ENCODE results near the gene CCDC47. TPM values are rescaled to one million over a fixed set of nuclear protein-coding genes. Genes with fewer than 3 reads are reported as not detected.

Gene CCDC47
- total and polyA plus RNA-seq, 4 donors, result 33.0 to 87.2 (median 62.8) TPM

GRCh38 chr17:63817736-63818385 is 44.5 kb upstream of the CCDC47 start (continued):
- TF ChIP-seq FOXA1 (IDR thresholded peaks at IDR 0.05), result no peak
- no peak for TF ChIP-seq HNF4A (conservative IDR thresholded peaks at IDR 0.05)
- TF ChIP-seq NR2F2 (IDR thresholded peaks at IDR 0.05), result no peak
- TF ChIP-seq FOXA2 (IDR thresholded peaks at IDR 0.05), result no peak

GRCh38 chr17:63816669-63817068 is 43.3 kb upstream of the CCDC47 start:
- Histone ChIP-seq H3K36me3 (ENCODE audit: control insufficient read depth in 4 of 4, insufficient read depth in 3 of 4, low read depth in 1 of 4, low read length in 3 of 4) (peaks cover 24 to 91% (median 82%) of the 10 kb centered on the region in 4 donors), H3K4me3 (ENCODE audit: low read depth in 1 of 3, low read length in 3 of 3) (no peak overlapping the region), H3K4me1 (ENCODE audit: control insufficient read depth in 4 of 4, insufficient read depth in 4 of 4, low read length in 3 of 4) (peaks cover 0 to 15% (median 13%) of the 10 kb centered on the region in 4 donors), H3K27me3 (ENCODE audit: control insufficient read depth in 4 of 4, insufficient read depth in 4 of 4, low read length in 3 of 4) (no peaks in the 10 kb centered on the region), H3K27ac (ENCODE audit: low read depth in 1 of 2, low read length in 2 of 2) (no peak overlapping the region), H3K9me3 (ENCODE audit: control insufficient read depth in 4 of 4, low read length in 3 of 4) (no peaks in the 10 kb centered on the region), H3K9ac (ENCODE audit: low read depth in 1 of 2, low read length in 2 of 2) (no peak overlapping the region)
- TF ChIP-seq FOXA2 (IDR thresholded peaks at IDR 0.05) (no peak), SP1 (IDR thresholded peaks at IDR 0.05) (no peak), EGR1 (IDR thresholded peaks at IDR 0.05; ENCODE audit: low read depth in 2 of 2) (no peak), ZBTB33 (IDR thresholded peaks at IDR 0.05) (no peak), GABPA (IDR thresholded peaks at IDR 0.05 in 1 of 2, conservative IDR thresholded peaks at IDR 0.05 in 1 of 2) (no peak), TAF1 (conservative IDR thresholded peaks at IDR 0.05) (no peak), HNF4G (IDR thresholded peaks at IDR 0.05) (no peak), HNF4A (conservative IDR thresholded peaks at IDR 0.05) (no peak), RXRA (IDR thresholded peaks at IDR 0.05) (no peak), CTCF (IDR thresholded peaks at IDR 0.05; ENCODE audit: low read depth, low read length, missing input control) (no peak), NR2F2 (IDR thresholded peaks at IDR 0.05) (no peak), RAD21 (IDR thresholded peaks at IDR 0.05) (no peak), FOXA1 (IDR thresholded peaks at IDR 0.05) (no peak)
- TF ChIP-seq, protein P1, sequence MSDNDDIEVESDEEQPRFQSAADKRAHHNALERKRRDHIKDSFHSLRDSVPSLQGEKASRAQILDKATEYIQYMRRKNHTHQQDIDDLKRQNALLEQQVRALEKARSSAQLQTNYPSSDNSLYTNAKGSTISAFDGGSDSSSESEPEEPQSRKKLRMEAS (IDR thresholded peaks at IDR 0.05), result no peak
- DNase-seq (ENCODE audit: low spot score), result no peak
- 91% methylated on average over 4 of the region's 4 CpGs for WGBS

GRCh38 chr17:63816123-63816522 is 42.7 kb upstream of the CCDC47 start:
- H3K36me3 ChIP-seq (ENCODE audit: control insufficient read depth in 4 of 4, insufficient read depth in 3 of 4, low read depth in 1 of 4, low read length in 3 of 4), result peaks cover 24 to 91% (median 82%) of the 10 kb centered on the region in 4 donors
- WGBS, result 91% methylated on average over 2 of the region's 2 CpGs
- no peak for DNase-seq (ENCODE audit: low spot score)
- no peaks in the 10 kb centered on the region for H3K9me3 ChIP-seq (ENCODE audit: control insufficient read depth in 4 of 4, low read length in 3 of 4)
- H3K4me3 ChIP-seq (ENCODE audit: low read depth in 1 of 3, low read length in 3 of 3), result no peak overlapping the region
- no peak overlapping the region for H3K9ac ChIP-seq (ENCODE audit: low read depth in 1 of 2, low read length in 2 of 2)
- peaks cover 0 to 15% (median 13%) of the 10 kb centered on the region in 4 donors for H3K4me1 ChIP-seq (ENCODE audit: control insufficient read depth in 4 of 4, insufficient read depth in 4 of 4, low read length in 3 of 4)
- H3K27me3 ChIP-seq (ENCODE audit: control insufficient read depth in 4 of 4, insufficient read depth in 4 of 4, low read length in 3 of 4), result no peaks in the 10 kb centered on the region
- no peak overlapping the region for H3K27ac ChIP-seq (ENCODE audit: low read depth in 1 of 2, low read length in 2 of 2)
- TF ChIP-seq HNF4A (conservative IDR thresholded peaks at IDR 0.05) (no peak), RXRA (IDR thresholded peaks at IDR 0.05) (no peak), JUND (IDR thresholded peaks at IDR 0.05) (no peak), ZBTB33 (IDR thresholded peaks at IDR 0.05) (no peak), FOXA2 (IDR thresholded peaks at IDR 0.05) (no peak), YY1 (IDR thresholded peaks at IDR 0.05) (no peak), NR2F2 (IDR thresholded peaks at IDR 0.05) (no peak), EGR1 (IDR thresholded peaks at IDR 0.05; ENCODE audit: low read depth in 2 of 2) (no peak), GABPA (IDR thresholded peaks at IDR 0.05 in 1 of 2, conservative IDR thresholded peaks at IDR 0.05 in 1 of 2) (no peak), HNF4G (IDR thresholded peaks at IDR 0.05) (no peak), CTCF (IDR thresholded peaks at IDR 0.05; ENCODE audit: low read depth, low read length, missing input control) (no peak), TAF1 (conservative IDR thresholded peaks at IDR 0.05) (no peak), RAD21 (IDR thresholded peaks at IDR 0.05) (no peak), SP1 (IDR thresholded peaks at IDR 0.05) (no peak), FOXA1 (IDR thresholded peaks at IDR 0.05) (no peak)
- TF ChIP-seq, protein P2, sequence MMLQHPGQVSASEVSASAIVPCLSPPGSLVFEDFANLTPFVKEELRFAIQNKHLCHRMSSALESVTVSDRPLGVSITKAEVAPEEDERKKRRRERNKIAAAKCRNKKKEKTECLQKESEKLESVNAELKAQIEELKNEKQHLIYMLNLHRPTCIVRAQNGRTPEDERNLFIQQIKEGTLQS (IDR thresholded peaks at IDR 0.05), result no peak
- TF ChIP-seq, protein P1 (IDR thresholded peaks at IDR 0.05), result no peak

Data from liver (tissue), 9 donors.